ENCODE measurements around the gene CEACAM6.

DNA sequence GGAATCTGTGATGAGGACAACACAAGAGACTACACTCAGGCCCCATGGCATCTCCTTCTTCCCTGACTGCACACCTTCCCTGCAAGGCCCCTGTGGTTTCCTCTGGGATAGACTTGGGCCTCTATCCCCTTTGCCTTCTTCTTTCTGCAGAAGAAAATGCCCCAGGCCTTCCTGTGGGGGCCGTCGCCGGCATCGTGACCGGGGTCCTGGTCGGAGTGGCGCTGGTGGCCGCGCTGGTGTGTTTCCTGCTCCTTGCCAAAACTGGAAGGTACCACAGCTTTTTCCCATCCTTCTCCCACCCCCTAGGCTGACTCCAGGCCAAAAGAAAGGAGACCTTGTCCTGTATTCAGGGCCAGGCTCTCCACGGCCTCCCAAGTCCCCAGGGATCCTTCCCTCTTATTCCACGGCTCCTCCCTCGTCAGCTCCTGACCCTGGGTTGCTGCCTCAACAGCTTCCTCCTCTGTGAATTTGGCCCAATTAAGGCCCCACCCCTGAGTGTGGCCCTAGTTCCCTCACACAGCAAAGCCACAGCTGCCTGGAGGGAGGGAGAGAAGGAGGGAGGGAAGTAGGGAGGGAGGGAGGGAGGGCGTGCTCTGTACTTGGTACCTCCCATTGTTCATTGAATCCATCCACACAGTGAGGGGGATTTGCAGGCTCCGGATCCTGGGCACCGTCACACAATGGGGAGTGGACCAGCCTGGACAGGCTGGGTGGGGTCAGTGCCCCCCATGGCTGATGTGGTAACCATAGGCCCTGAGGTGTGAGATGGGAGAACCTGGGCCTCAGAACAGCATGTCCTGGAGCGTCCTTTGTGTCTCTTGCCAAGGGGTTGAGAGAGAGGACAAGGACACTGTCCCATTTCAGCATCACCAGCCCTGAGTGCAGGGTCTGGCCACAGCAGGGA is 53.6 kb downstream of the CEACAM6 start:
- TF ChIP-seq CTCF (IDR thresholded peaks at IDR 0.05) (no peak), POLR2A (IDR thresholded peaks at IDR 0.05; ENCODE audit: low read depth) (no peak), POLR2AphosphoS5 (IDR thresholded peaks at IDR 0.05) (no peak)
